Subcutaneous adipose tissue (tissue), 4 donors: Measurements from ENCODE around the gene EFHD2. TPM values are rescaled to one million over a fixed set of nuclear protein-coding genes. Genes with fewer than 3 reads are reported as not detected.

Experiments used
- total RNA-seq, 4 donors: library from RNA; depleted of rRNA; stranded (reverse); fragments of >200 nt; gene quantifications; one replicate each; pipeline ENCODE4 v1.1.0, GENCODE V29; 2016
- TF ChIP-seq, protein P1 (sequence below): fragments of 450-650 bp; IDR thresholded peaks from one replicate; pipeline ENCODE4 v1.5.1; 2016; ENCODE audit warnings: low read depth, mild to moderate bottlenecking, control low read depth, antibody characterized with exemption, moderate library complexity

EFHD2 gene
- total RNA-seq, 4 donors from 2014 or later: 16.6 to 47.4 (median 30.5) TPM

DNA sequence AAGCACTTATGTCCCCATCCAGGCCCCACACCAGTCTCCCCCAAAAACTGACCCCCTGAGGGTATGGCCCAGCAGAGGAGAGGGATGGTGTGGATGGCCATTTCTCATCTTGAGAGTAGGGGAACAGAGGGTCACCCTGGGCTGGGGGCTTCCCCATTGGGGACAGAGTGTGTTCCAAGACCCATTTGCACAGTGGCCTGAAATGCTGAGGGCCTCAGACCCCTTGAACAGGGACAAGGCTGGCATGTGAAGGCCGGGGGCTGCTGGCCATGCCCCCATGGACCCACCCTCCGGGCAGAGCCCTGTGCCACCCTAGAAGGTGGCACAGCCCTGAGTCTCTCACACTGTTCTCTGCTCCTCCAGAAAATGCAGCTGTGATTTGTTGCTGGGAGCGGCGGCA, 36.5 kb downstream of the EFHD2 start:
- TF ChIP-seq, protein P1, sequence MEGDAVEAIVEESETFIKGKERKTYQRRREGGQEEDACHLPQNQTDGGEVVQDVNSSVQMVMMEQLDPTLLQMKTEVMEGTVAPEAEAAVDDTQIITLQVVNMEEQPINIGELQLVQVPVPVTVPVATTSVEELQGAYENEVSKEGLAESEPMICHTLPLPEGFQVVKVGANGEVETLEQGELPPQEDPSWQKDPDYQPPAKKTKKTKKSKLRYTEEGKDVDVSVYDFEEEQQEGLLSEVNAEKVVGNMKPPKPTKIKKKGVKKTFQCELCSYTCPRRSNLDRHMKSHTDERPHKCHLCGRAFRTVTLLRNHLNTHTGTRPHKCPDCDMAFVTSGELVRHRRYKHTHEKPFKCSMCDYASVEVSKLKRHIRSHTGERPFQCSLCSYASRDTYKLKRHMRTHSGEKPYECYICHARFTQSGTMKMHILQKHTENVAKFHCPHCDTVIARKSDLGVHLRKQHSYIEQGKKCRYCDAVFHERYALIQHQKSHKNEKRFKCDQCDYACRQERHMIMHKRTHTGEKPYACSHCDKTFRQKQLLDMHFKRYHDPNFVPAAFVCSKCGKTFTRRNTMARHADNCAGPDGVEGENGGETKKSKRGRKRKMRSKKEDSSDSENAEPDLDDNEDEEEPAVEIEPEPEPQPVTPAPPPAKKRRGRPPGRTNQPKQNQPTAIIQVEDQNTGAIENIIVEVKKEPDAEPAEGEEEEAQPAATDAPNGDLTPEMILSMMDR: no peak

DNA sequence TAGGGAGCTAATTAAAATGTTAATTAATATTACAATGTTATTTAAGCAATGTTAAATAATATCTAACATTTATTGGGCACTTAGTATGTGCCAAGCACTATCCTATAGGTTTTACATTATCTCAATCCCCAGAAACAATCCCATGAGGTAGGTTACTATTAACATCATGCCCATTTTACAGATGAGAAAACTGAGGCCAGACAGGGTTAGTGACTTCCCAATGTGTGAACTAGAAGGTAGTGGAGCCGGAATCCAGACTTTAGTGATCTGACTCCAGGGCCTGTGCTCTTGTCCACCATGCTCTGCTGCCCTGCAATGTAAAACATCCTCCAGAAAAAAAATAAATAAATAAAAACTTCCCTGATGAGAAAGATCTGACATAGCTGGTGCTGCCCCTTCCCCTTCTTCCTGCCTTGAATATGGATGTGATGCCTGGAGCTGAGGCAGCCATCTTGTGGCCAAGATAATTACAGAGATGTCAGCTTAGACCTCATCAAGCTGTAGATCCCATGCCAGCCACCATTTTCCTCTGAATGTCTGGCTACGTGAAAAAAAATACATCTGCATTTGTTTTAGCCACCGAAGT, 39.3 kb downstream of the EFHD2 start:
- TF ChIP-seq, protein P1: no peak

DNA sequence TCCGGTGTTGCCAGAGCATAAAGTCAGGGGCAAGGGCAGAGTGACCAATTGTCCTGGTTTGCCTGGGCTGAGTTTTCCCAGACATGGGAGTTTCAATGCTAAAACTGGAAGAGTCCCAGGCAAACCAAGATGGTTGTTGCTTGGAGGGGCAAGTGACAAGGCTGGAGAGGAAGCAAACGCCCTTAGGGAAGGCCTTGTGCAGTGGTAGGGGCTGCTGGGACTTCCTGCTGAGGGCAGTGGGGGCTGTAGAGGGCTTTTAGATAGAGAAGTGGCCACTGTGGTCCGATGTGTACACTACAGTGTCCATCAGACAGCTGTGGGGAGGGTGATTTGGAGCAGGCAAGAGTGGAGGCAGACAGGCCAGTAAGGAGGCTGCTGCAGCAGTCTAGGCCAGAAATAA, 39.9 kb downstream of the EFHD2 start:
- TF ChIP-seq, protein P1: no peak

DNA sequence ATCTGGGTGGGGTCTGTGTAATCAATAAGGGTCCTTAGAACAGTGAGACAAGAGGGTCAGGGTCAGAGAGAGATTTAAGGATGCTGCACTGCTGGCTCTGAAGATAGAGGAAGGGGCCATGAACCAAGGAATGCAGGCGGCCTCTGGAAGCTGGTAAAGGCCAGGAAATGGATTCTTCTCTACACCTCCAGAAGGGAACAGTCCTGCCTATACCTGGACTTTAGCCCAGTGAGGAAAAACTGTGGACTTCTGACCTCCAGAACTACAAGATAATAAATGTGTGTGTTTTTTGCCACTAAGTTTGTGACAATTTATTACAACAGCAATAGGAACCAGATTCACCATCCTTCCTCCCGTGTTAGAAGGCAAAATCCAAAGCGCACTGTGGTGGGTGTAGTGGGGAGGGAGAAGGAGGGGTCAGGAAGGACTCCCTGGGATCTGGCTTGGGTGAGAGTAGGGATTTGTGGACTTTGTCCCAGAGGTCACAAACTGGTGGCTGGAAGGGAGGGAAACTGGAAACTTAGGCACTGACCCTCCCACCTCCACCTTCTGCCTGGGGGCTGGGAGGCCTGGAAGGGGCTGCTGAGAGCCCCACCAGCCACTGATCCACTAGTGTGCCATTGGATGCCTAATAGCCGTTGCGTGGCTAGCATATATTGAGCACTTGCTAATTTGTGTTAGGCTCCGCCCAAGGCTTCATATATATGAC, 41.5 kb downstream of the EFHD2 start:
- TF ChIP-seq, protein P1: no peak

DNA sequence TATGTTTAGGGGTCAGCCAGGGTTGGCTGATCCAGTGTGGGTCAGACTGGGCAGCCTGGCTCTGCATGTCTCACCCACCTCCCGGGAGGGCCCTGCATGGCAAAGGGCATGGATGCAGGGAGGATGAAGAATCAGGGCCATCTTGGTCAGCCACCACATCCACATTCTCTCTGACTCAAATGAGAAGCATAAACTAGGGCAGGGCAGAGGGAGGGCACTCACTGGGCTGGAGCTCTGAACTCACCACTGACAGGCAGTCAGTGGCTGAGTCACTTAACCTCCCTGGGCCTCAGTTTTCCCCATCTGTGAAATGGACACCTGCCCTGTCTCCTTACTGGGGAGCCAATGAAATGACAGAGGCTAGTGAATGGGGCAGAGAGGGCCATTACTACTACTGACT, 42.5 kb downstream of the EFHD2 start:
- TF ChIP-seq, protein P1: no peak

DNA sequence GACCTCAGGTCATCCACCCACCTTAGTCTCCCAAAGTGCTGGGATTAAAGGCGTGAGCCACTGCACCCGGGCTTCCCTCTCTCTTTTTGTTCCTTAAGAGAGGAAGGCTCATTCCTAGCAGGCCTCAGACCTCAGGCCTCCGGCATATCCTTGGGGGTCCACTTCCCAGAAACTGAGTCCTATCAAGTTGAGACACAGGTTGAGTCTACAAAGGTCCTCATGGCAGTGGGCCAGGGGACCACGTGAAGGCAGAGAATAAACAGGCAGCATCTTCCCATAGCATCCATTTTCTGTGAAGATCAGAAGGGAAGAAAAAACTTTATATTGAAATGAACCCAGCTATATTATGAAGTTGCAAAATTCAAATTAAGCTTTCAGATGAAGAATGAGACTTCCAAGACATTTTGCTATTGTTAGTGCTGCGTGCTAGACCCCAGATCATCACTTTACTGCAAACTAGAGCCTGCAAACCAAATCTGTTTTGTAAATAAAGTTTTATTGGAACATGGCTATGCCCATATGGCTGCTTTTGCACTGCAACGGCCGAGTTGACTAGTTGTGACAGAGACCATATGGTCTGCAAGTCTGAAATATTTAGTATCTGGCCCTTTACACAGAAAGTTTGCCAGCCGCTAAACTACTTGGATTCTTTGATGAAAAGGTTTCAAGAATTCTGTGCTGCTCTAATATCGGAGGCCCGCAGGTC, 43.3 kb downstream of the EFHD2 start:
- TF ChIP-seq, protein P1: no peak

DNA sequence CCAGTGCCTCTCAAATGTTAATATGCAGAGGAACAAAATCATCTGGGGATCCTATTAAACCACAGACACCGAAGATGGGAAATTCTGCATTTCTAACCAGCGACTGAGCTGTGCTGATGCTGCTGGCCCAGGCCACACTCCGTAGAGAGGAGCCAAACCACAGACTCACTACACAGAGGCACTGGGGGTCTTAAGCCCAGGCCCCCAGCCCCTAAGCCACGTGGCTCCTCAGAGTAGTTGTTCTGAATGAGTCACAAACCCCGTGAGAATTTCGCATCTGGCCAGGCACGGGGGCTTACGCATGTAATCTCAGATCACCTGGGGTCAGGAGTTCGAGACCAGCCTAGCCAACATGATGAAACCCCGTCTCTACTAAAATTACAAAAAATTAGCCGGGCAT, 44.0 kb downstream of the EFHD2 start:
- TF ChIP-seq, protein P1: no peak
